Inflammatory macrophage (primary cell): ENCODE data around the gene CAPN12.

Experiments used
- DNase-seq, 2 donors: peaks; one replicate each; pipeline ENCODE4 v3.0.0-alpha.2; 2020 to 2022

Gene CAPN12

DNA sequence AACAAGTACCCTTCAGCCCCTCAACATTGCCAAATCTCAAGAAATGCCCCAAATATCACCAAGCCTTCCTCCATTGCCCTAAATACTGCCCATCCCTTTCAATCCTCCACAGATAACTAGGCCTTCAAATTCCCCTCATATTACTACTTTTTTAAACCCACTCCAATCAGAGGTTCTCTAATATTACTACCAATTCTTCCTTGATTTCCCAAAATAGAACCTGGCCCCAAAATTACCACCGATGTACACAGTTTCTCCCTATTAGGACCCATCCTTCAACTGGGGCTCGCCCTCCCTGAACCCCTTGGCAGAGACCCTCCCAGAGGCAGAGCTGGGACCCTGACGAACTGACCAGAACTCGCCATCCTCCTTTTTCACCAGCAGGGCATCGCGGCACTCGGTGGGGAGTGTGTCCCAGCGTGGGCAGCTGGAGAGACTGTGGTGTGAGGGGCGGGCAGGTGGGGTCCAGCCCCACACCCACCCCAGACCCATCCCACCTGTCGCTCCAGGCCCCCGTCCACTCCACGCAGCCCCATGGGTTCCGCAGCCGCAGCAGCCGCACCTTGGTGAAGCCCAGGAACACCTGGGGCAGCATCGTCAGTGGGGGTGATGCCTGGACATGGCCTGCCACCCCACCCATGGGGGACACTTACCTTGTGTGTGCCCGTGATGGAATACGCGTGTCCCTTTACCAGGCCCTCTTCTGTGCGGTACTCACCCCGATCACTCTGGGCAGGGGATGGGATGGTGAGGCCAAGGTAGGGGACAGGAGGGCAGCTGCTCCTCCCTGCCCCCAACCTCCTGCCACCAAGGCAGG, 6.1 kb downstream of the CAPN12 start:
- DNase-seq = no peak

DNA sequence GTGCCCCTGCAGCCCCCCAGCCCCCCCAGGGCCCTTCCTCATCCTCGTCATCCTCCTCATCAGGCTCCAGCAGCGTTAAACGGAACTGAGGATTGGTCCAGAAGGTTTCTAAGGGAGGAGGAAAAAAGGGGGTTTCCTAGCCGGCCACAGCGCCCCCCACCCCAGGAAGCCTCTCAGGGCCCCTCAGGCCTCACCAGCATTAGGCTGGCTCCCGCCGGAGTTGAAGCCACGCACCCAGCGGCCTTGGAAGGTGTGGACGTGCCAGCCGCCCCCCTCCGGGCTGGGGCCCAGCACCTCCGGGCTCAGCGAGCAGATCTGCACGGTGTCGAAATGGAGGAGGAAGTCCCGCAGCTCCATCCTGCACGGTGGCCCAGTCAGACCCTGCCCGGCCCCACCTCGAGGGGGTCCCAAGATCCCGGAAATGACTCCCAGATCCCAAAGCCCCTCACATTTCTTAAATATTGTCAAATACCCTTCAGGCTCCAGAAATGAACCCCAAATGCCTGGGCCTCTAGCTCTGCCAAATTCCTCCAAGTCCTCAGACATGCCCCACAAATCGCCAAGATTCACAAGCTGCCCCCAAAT, 6.9 kb downstream of the CAPN12 start:
- no peak for DNase-seq

DNA sequence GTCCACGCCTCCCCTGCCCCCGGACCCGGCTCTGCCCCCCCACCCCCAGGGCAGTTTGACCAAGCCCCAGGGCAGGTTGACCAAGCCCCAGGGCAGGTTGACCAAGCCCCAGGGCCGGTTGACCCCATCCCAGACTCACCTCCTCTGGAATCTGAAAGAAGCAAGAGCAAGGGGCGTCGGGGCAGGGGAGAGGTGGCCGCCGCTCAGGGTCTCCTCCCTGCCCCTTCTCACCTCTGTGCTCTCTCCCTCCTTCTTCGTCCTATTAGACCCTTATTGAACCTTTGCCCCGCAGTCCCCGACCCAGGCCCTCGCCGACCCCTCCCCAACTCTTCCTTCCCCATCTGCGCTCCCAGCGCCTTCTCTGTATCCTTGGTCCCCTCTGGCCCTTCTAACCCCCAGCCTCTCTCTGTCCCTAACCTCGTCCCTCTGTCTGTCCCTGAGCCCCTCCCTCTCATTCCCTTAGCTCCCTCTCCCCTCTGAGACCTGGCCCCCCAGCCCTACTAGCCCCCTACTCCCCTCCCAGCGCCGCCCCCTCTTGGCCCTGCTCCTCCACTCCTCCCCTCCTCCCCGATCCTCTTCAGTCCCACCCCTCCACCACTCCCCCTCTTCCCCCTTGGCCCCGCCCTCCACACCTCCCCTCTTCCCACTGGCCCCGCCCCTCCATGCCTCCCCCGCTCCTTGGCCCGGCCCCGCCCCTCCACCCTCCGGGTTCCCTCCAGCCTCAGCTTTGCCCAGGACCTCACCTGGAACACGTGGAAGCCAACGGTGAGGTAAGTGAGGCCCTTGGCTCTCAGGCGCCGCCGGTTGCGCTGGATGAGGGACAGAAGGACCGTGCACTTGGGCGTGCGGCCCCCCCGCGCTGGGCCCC, 7.6 kb downstream of the CAPN12 start:
- DNase-seq = no peak

DNA sequence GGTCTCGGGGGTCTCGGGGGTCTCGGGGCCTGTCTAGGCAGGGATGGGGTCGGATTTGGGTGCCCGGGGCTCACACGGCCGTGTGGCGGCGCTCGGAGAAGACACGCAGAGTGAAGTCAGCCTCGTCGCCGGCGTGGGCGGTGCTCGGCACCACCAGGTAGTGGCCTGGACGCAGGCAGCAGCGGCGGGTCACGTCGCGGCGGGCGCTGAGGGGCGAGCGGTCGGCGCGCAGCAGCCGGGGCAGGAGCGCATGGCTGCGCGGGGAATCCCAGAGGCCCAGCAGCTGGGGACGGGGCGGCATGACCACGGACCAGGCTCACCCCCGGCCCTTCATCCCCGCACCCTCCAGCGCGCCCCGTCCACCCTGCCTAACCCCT, 8.2 kb downstream of the CAPN12 start:
- peak in 1 of 2 donors; percentile 19 for DNase-seq

DNA sequence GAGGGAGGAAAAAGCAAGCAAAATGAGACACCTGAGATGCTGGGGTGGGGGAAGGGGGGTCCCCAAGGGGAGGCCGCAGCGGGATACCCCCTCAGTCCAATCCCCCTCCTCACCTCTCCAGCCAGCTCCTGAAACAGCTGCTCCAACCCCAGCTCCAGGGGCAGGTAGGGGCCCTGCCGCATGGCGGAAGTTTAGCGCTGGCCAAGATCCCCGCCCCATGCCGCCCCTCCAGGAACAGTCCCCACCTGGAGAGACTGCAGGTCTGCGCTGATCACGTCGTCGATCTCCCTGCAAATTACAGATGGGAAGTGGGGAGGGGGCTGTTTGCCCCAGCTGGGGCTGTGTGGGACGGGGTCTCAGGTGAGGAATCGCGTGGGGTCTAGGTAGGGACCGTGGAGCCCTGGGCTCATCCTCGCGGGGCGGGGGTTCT, 9.0 kb downstream of the CAPN12 start:
- DNase-seq = no peak

DNA sequence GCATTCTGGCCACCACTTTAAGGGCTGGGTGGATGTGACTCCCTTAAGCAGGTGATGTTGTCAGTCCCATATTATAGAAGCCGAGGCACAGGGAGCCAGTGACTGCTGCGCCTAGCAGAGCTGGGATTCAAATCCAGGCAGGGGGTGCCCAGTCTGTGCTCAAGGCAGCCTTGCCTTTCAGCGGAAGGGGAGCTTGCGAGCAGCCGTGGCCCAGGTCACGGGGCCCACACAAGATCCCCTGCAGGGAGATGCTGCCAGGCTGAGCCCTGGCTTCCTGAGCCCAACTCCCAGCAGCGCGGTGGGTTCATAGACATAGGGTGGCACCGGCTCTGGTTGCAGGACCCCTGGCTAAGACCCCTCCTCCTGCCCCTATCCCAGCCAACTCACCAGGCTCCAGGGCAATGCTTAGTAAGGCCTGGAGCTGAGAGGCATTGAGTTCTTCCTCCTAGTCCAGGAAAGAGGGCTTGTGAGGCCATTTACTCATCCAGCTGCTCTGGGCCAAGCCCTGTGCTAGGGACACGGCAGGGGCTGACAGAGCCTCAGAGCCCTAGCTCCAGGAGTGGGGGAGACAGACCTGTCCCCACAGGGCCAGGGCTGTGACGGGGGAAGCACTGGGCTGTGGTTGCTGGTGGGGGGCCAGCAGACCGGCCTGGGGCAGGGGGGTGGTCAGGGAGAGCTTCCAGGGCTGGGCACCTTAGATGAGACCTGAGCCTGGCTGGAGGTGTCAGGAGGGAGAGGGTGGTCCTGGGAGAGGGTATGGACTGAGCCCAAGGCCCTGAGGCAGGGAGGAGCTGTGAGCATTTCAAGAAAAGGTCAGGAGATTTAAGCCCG, 9.6 kb downstream of the CAPN12 start:
- DNase-seq = peak in 1 of 2 donors; percentile 16

DNA sequence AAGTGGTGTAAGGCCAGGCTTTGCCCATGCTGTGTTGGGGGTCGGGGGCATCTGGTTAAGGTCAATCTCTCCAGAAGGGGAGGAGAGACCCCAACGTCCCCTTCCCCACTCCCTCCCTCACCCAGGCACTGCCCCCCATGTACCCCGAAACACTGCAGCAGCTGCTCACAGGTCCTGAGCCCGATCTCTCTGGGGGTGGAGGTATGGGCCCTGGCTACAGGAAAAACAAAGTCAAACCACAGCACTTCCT, 10.2 kb downstream of the CAPN12 start:
- DNase-seq = no peak

DNA sequence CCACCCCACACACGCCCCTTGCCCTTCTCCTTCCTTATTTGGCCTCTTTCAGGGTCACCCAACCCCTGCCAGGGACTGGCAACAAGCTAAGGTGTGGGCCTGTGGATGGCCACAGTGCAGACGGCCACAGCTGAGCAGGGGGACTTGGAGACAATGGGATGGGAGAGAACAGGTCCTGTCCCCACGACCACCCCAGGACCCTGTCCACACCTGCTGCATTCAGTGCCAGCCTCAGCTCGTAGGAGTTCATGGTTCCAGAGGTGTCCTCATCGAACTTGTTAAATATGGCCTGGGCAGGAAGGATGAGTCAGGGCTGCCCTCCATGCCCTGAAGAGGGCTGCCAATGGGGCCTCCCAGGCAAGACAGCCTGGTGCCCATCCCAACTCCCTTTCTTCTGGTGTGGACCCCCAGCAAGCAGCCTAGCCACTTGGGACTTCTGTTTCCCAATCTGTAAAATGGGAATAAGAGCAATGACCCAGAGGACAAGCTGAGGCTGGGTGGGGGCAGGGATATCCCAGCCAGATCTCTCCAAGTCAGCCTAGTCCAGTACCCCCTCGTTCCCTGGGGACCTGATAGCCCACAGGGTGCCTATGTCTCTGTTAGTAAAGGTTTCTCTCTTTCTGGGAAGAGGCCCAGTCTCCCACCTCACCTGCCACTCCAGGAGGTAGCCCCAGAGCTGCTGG, 10.6 kb downstream of the CAPN12 start:
- no peak for DNase-seq

DNA sequence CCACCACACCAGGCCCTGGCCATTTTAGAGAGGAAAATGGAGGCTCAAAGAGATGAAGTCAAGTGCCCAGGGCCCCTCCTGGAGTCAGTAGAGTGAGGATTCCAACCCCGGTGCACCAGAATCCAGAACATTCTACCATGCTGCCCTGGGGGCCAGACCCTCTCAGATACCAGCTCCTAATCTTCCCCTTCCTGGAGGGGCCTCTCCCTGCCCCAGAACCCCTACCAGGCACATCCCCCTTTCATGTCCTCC, 11.1 kb downstream of the CAPN12 start:
- no peak for DNase-seq

DNA sequence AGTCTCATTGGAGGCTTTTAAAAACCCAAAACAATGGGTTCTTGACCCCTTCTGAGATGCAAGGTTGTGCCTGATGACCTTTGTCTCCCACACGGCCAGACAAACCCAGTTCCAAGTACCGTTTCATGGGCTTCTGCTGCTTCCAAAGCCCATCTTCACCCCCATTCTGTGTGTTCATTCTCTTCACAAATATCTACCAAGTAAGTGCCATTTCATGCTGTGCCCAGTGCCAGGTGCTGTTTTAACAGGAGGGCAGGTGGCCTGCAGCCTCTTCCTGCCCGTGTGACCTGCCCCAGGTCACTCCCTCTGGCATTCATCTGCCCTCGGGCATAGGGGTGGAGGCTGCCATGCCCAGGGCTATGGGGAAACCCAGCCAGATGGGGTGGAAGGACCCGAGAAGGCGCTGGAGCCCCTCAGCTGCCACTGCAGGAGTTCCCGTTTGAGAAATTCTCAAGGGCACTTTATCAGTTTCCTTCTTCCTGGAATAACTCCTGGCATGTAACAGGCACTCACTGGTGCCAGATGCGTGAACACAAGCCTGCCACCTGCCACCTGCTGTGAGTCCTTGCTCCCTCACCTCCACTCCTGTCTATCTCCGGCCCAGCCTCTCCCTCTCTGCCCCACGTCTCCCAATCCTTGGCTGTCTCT, 12.5 kb downstream of the CAPN12 start:
- no peak for DNase-seq

DNA sequence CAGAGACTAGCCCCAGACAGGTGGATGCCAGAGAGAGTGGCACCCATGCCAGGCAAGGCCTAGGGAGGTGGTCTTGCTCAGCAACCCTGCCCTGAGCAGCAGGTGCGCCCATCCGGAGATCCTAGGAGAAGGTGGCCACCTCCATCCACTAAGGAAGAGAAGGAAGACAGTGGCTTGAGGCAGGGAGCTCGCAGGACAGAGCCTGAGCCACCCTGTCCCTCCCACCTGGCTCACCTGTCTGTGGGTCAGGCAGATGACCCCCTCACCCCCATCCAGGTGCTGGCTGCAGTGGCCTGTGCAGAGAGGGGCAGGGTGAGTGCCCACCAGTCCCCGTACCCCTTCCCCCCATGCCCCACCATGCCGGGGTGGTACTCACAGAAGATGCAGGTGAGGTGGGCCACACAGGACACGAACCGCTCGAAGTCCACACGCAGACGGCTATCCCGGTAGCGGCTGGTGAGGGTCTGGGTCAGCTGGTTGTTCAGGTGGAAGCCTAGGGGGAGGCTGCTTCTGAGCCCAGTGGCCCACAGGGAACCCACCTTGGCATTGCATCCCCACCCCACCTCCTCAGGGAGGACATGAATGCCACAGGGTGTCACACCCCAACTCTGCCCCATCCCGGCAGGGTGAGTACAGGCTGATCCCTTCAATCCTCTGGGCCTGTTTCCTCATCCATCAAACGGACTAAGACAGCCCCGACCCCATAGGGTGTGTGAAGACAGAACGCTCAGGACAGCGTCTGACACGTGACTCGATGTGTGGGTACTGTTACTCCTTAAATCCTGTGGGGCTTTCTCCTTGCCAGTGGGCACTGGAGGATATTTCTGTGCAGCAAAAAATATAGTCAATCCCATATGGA, 13.3 kb downstream of the CAPN12 start:
- no peak for DNase-seq

DNA sequence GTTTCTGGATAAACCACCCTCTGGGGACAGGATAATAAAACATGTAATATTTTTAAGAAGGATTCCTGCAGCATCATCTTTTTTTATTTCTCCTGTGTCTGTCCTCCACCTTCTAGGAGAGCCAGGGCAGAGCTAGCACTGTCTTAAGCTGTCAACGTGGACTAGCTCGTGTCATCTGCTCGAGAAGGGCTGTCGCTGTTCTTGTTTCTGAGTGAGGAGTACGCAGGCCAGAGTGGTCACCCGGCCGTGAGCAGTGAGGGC, 13.9 kb downstream of the CAPN12 start:
- DNase-seq = no peak

DNA sequence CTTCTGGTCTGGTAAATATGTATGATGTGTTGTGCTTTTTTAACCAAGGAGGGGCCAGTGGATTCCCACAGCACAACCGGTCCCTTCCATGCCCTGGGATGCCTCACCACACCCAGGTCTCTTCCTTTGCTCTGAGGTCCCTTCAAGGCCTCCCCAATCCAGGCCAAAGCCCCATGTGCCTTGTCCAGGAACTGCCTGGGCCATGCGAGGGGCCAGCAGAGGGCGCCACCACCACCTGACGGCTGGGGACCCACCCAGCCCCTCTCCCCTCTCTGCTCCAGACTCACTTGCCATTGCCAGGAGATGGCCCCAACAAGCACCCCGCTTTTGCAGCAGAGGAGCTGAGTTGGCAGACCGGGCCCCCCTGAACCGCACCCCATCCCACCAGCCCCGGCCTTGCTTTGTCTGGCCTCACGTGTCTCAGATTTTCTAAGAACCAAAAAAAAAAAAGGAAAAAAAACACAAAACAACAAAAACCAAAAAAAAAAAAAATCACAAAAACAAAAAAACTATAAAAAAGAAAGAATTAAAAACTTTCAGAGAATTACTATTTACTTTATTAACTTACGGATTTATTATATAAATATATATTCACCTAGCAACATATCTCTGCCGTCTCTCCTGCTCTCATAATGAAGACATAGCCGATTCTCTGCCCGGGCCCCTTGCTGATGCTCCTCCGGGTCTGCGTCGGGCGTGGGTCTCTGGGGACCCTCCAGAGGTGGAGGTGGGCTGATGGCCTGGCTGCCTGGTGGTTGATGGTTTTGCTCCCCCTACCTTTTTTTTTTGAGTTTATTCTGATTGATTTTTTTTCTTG, 14.4 kb downstream of the CAPN12 start:
- DNase-seq = peak; percentile 57 to 58

DNA sequence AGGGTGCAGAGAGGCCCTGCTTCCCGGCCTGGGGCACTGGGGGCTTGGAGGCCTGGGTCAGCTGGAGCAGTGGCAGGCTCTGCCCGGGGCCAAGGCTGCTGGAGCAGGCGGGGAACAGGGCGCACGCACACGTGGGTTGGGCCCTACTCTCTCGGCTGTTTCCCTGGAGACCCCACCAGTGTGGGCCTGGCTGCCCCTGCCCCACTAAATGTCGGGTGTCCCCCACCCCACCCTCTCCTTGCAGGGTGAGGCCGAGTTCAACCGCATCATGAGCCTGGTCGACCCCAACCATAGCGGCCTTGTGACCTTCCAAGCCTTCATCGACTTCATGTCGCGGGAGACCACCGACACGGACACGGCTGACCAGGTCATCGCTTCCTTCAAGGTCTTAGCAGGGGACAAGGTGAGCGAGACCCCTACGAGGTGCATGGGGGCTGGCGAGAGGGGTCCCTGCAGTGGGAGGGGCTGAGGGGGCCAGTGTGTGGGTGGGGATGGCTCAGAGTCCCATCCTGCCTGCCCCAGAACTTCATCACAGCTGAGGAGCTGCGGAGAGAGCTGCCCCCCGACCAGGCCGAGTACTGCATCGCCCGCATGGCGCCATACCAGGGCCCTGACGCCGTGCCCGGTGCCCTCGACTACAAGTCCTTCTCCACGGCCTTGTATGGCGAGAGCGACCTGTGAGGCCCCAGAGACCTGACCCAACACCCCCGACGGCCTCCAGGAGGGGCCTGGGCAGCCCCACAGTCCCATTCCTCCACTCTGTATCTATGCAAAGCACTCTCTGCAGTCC, 15.3 kb downstream of the CAPN12 start:
- no peak for DNase-seq

DNA sequence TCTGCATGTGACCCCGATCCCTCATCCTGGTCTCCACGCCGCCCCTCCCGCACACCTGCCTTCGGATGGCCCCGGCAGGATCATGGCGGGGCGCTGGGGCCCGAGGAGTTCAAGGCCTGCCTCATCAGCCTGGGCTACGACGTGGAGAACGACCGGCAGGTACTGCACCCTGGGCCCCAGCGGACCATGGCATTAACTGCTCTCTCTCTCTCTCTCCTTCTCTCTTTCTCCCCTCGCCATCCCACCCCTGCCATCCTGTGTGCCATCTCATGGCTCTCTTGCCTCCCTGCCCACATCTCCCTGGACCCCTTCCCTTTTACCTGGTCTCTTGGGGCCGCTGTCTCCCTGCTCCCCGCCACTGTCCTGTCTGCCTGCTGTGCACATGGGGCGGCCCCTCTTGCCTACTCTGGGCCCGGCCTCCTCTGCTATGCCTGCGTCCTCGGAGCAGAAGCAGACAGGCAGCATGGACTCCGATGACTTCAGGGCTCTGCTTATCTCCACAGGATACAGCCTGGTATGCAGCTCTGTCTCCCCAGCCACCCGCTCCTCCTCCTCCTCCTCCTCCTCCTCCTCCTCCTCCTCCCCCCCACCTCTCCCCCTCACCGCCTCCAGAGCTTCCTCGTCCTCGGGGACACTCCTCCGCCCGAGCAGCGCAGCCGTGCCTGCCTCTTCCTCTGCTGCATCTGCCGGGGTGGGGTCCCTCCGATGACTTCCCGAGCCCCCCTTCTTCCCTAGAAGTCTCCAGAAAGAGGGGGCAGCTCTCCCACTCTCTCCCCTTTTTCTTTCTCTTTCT, 16.2 kb downstream of the CAPN12 start:
- no peak for DNase-seq

DNA sequence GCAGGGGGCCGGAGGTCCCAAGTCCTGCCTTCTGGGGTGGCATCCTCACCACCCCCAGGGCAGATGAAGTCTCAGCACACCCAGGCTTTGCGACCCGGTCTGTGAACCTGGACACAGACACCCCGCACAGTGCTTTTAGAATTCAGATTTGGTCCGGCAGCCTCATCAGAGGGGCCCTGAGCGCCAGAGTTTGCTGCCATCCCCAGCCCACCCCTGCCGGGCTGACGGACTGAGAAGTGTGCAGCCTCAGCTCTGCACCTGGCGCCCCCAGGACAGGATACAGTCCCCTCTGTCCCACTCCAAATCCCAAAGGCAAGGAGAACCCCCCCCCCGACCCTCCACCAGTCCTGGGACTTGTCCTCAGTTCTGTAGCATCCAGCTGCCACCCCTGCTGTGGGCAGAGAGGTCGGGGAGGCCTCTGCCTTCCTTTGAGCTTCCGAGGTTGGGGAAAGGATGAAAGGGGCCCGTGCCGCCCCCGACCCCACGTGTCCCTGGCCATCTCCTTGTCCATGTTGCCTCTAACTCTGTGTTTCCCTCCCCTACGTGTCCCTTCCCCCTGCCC, 16.9 kb downstream of the CAPN12 start:
- no peak for DNase-seq

DNA sequence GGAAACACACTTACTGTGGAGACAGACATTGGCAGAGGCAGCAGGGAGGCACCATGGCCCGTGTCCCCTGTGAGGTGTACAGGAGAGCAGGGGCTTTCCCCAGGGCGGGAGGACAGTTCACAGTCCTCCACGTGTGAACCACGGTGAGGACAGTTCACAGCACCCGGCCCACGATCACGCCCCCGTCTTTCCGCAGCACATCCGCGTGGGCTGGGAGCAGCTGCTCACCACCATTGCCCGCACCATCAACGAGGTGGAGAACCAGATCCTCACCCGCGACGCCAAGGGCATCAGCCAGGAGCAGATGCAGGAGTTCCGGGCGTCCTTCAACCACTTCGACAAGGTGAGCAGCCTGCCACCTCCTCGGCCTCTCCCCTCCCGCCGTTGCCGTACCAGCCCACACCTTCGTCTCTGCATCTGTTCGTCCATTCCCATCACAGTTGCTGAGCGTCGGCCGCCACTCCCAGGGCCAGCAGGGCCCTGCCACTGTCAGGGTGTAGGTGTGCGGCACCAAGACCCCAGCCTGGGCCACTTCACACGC, 17.4 kb downstream of the CAPN12 start:
- no peak for DNase-seq

DNA sequence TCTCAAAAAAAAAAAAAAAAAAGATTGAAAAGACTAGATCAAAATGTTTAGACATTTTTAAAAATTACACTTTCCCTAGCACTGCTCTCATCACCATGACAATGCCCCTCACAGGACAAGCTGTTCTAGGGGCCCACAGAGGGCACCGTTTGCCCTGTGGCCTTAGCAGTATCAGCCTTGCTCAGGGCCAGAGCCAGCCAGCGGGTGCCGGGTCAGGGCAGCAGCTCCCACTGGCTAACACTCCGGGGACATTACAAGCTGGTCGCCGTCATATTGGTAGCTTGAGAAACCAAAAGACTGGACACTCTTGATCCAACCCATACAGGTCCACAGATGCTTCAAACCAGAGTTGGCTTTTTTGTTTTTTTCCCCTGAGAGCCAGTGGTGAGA, 18.0 kb downstream of the CAPN12 start:
- no peak for DNase-seq
